HCT116 (cell line): ENCODE results near the gene SOCS3. TPM values are rescaled to one million over a fixed set of nuclear protein-coding genes. Genes with fewer than 3 reads are reported as not detected.
A peak's percentile ranks its signal among the peaks of the same experiment; 100 is the strongest.

Source experiments
- ATAC-seq: fragments of 200-7000 bp; cut with Tn5 transposase; 2 replicates; pipeline ENCODE4 v1.9.1; 2020; ENCODE audit warnings: mild to moderate bottlenecking, moderate library complexity
- BruUV-seq: library from RNA; stranded (reverse); fragments of 400-500 nt; replicated peaks from 2 replicates; lab custom pipeline; 2021; lab: Mats Ljungman, UMichigan
- CTCF ChIA-PET: fragments of 300-600 bp; sonication (Branson Sonifier 250); formaldehyde crosslinking; loops from one replicate; lab custom pipeline; 2021; ENCODE audit warnings: antibody characterized with exemption; lab: Charles Lee
- POLR2A ChIA-PET: fragments of 300-600, 350-600 bp; sonication (Branson Sonifier 250); formaldehyde crosslinking; loops from one replicate; lab custom pipeline; 2021; ENCODE audit warnings: antibody characterized with exemption; lab: Charles Lee
- RAD21 ChIA-PET, 2 experiments: fragments of 300-600 bp; sonication (Branson Sonifier 250); formaldehyde crosslinking; loops; one replicate each; lab custom pipeline; 2023; ENCODE audit warnings: low total read pairs in 2 of 2; ENCODE audit not compliant: uncharacterized antibody in 2 of 2, unreplicated experiment in 2 of 2, low non-redundant PET in 1 of 2; lab: Charles Lee
- DNase-seq: peaks from one replicate; pipeline ENCODE4 v3.0.0-alpha.2; 2010; ENCODE audit warnings: low read depth, low spot score
- H2AFZ ChIP-seq: fragments of 200-600 bp; shearing (Covaris generic), sonication (generic); 2 replicates; pipeline ENCODE4 v1.6.1; 2017; ENCODE audit warnings: low read depth, mixed run types, mixed read lengths, antibody characterized with exemption, low read length; ENCODE audit not compliant: poor library complexity, severe bottlenecking
- H3K27ac ChIP-seq: 2 replicates; pipeline ENCODE4 v1.5.1; 2012; ENCODE audit warnings: low read depth, low read length
- H3K27me3 ChIP-seq: fragments of 200-600 bp; sonication (generic); 2 replicates; pipeline ENCODE4 v1.6.1; 2016; ENCODE audit warnings: mixed run types, low read length, mixed read lengths; ENCODE audit not compliant: insufficient read depth
- H3K36me3 ChIP-seq, 2 experiments: fragments of 200-500 bp in 1 of 2; fragments of 200-600 bp in 1 of 2; sonication (Bioruptor generic) in 1 of 2; sonication (generic) in 1 of 2; 2 replicates each; pipeline versions ENCODE4 v1.5.1 to v1.6.1; 2014 to 2016; ENCODE audit warnings: low read length in 2 of 2, inconsistent platforms in 1 of 2, mixed read lengths in 1 of 2, mixed run types in 1 of 2; ENCODE audit not compliant: insufficient read depth in 2 of 2, control insufficient read depth in 1 of 2
- H3K4me1 ChIP-seq, 2 experiments: fragments of 200-600 bp in 1 of 2; sonication (generic) in 1 of 2; 2 replicates each; pipeline versions ENCODE4 v1.5.1 to v1.6.1; 2012 to 2017; ENCODE audit warnings: low read length in 2 of 2, inconsistent platforms in 1 of 2, mild to moderate bottlenecking in 1 of 2, mixed read lengths in 1 of 2, mixed run types in 1 of 2, moderate library complexity in 1 of 2; ENCODE audit not compliant: insufficient read depth in 2 of 2, control insufficient read depth in 1 of 2
- H3K4me2 ChIP-seq: fragments of 200-600 bp; sonication (generic); 2 replicates; pipeline ENCODE4 v1.6.1; 2017; ENCODE audit warnings: mixed run types, low read length, mixed read lengths
- H3K4me3 ChIP-seq, 2 experiments: fragments of 200-600 bp in 1 of 2; sonication (generic) in 1 of 2; replicated peaks in 1 of 2; 2 replicates each; pipeline ENCODE4 v1.5.1; 2011 to 2016; ENCODE audit warnings: low read length in 2 of 2, control low read depth in 1 of 2, low read depth in 1 of 2, mild to moderate bottlenecking in 1 of 2, mixed read lengths in 1 of 2, mixed run types in 1 of 2
- H3K79me2 ChIP-seq: fragments of 200-600 bp; sonication (generic); 2 replicates; pipeline ENCODE4 v1.6.1; 2017; ENCODE audit warnings: mild to moderate bottlenecking, mixed run types, low read length, moderate library complexity, mixed read lengths; ENCODE audit not compliant: insufficient read depth
- H3K9ac ChIP-seq: fragments of 200-600 bp; sonication (generic); 2 replicates; pipeline ENCODE4 v1.6.1; 2016; ENCODE audit warnings: low read length, mixed read lengths
- H3K9me2 ChIP-seq: fragments of 200-600 bp; sonication (generic), shearing (Covaris generic); 2 replicates; pipeline ENCODE4 v1.6.1; 2017; ENCODE audit warnings: mixed run types, mild to moderate bottlenecking, moderate library complexity; ENCODE audit not compliant: insufficient read depth
- H3K9me3 ChIP-seq, 2 experiments: fragments of 200-500 bp in 1 of 2; fragments of 200-600 bp in 1 of 2; sonication (Bioruptor generic) in 1 of 2; sonication (generic) in 1 of 2; 2 replicates each; pipeline ENCODE4 v1.6.1; 2014 to 2017; ENCODE audit warnings: low read length in 2 of 2, mixed read lengths in 2 of 2, inconsistent platforms in 1 of 2, low read depth in 1 of 2, mild to moderate bottlenecking in 1 of 2, mixed run types in 1 of 2, moderate library complexity in 1 of 2; ENCODE audit not compliant: control insufficient read depth in 1 of 2, insufficient read depth in 1 of 2
- H4K20me1 ChIP-seq: fragments of 200-600 bp; sonication (generic), shearing (Covaris generic); 2 replicates; pipeline ENCODE4 v1.6.1; 2017; ENCODE audit warnings: mixed run types, mild to moderate bottlenecking, moderate library complexity; ENCODE audit not compliant: insufficient read depth
- CBX3 ChIP-seq: IDR thresholded peaks from 2 replicates; pipeline ENCODE4 v1.6.1; 2012; ENCODE audit warnings: low read depth
- CEBPB ChIP-seq: IDR thresholded peaks from 2 replicates; pipeline ENCODE4 v1.6.1; 2012; ENCODE audit warnings: low read depth
- EGR1 ChIP-seq: IDR thresholded peaks from 2 replicates; pipeline ENCODE4 v1.6.1; 2012; ENCODE audit warnings: low read depth
- ZNF274 ChIP-seq: fragments of 200-500 bp; sonication (Bioruptor generic); IDR thresholded peaks from 2 replicates; pipeline ENCODE4 v1.6.1; 2014; ENCODE audit warnings: mild to moderate bottlenecking, low read depth, low read length, inconsistent platforms
- intact Hi-C: fragments of 100-400 bp; cut with micrococcal nuclease; formaldehyde crosslinking; loops from 2 replicates; pipeline ENCODE4 v1.10.0; 2022
- total RNA-seq: library from RNA; stranded (reverse); gene quantifications from one replicate; pipeline ENCODE4 v1.2.1, GENCODE V29; 2021; ENCODE audit not compliant: unreplicated experiment
- TF ChIP-seq, protein P1 (sequence below), 3 experiments: fragments of 200-600 bp in 1 of 3; sonication (generic) in 1 of 3; IDR thresholded peaks in 2 of 3; conservative IDR thresholded peaks in 1 of 3; 2 replicates each; pipeline ENCODE4 v1.5.1; 2012 to 2017; ENCODE audit warnings: low read depth in 2 of 3, low read length in 2 of 3, antibody characterized with exemption in 1 of 3, borderline replicate concordance in 1 of 3, control low read depth in 1 of 3, mild to moderate bottlenecking in 1 of 3, mixed read lengths in 1 of 3, mixed run types in 1 of 3, moderate library complexity in 1 of 3; ENCODE audit not compliant: insufficient read depth in 1 of 3

Gene SOCS3
- total RNA-seq, 1 experiment from 2014 or later = 26.7 TPM

DNA sequence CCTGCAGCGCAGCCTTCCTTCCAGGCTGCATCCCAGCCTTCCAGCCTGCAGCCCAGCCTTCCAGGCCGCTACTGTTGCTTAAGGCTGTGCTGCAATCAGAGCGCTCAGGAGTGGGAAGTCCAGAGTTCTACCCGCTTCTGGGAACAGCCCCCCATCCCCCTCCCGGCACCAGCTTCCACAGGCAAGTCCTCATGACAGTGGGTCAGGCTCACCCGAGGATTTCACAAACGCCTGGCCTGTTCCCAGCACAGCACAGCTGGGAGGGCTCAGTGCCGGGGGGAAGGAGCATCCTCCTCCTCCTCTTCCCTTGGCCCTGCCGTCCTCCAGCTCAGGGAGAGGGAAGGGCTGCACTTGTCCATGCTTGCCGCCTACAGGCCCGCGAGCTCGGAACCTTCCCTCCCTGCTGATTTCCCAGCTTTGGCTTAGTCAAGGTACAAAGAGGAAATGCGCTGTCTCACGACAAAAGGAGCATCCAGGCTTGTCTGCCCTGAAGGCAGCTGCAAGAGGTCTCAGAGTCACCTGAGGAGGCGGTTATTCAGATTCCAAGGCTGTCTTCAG is 8.3 kb downstream of the SOCS3 start:
- intact Hi-C loops = no loop called here

DNA sequence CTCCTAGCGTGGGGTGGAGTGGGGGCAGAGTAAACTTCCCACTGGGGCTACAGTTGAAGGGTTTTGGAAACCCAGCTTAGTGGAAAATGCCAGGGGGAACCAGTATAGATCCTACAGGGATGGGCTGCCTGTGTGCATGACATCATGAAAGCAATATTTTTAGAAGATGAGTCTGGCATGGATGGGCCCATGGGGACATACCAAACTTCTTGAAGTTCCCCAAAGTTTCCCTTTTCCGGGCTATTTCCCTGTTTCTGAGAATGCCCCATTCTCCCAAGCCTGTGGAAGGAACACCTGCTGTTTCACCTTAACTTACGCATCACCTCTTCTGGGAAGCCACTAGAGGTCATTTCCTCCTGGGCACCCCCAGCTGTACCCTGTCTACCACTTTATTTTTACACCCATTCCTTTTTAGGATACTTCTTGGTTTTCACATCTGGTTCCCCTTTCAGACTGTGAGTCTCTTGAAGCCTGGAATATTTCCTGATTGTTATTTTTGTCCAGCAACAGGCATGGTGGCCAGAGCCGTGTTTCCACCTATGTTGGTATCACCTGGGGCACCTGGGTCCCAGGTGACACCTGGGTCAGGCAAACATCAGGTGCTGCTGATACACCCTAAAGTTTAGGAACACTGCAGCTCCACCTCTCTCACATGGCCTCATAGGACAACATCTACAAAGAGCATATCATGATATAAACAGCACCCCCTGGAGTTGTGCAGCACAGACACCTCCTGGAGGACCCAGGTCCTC is 9.8 kb downstream of the SOCS3 start:
- BruUV-seq = no TSS peak

More for the DNA sequence above, 8.3 kb downstream of the SOCS3 start:
- ChIA-PET CTCF (interaction anchor here (1.0 to 1.9 kb wide), 2 partner anchors 10 to 17 kb away, joined by 5 to 8 read pairs; no protein-coding TSS in a partner anchor), RAD21 (no interaction called here), POLR2A (no interaction called here)
- no peak for ATAC-seq
- no peaks in the 10 kb centered on the region for H3K9me2 ChIP-seq
- BruUV-seq = no TSS peak
- no peak overlapping the region; the same call in 1 of the 2 replicates for H3K27ac ChIP-seq
- H3K9ac ChIP-seq = no peak overlapping the region
- peak overlapping the region; percentile 84; the same call in 1 of the 2 replicates for H3K4me2 ChIP-seq
- H3K27me3 ChIP-seq = no peaks in the 10 kb centered on the region
- peaks cover 6% of the 10 kb centered on the region; the same call in 1 of the 2 replicates for H3K79me2 ChIP-seq
- no peak for DNase-seq
- H3K36me3 ChIP-seq = no peaks in the 10 kb centered on the region
- no peak overlapping the region for H2AFZ ChIP-seq
- peaks cover 41 to 76% of the 10 kb centered on the region in 2 experiments for H3K4me1 ChIP-seq
- H3K4me3 ChIP-seq = no peak overlapping the region
- TF ChIP-seq ZNF274 (no peak), CBX3 (no peak), EGR1 (no peak)
- no peaks in the 10 kb centered on the region for H3K9me3 ChIP-seq
- H4K20me1 ChIP-seq = no peaks in the 10 kb centered on the region

More for the DNA sequence above, 9.8 kb downstream of the SOCS3 start:
- H3K9ac ChIP-seq = no peak overlapping the region
- H4K20me1 ChIP-seq = no peaks in the 10 kb centered on the region
- H3K4me1 ChIP-seq = peaks cover 41 to 76% of the 10 kb centered on the region in 2 experiments
- H3K4me2 ChIP-seq = no peak overlapping the region
- intact Hi-C loops = no loop called here
- TF ChIP-seq CEBPB (no peak), CBX3 (peak; percentile 37)
- TF ChIP-seq, protein P1, sequence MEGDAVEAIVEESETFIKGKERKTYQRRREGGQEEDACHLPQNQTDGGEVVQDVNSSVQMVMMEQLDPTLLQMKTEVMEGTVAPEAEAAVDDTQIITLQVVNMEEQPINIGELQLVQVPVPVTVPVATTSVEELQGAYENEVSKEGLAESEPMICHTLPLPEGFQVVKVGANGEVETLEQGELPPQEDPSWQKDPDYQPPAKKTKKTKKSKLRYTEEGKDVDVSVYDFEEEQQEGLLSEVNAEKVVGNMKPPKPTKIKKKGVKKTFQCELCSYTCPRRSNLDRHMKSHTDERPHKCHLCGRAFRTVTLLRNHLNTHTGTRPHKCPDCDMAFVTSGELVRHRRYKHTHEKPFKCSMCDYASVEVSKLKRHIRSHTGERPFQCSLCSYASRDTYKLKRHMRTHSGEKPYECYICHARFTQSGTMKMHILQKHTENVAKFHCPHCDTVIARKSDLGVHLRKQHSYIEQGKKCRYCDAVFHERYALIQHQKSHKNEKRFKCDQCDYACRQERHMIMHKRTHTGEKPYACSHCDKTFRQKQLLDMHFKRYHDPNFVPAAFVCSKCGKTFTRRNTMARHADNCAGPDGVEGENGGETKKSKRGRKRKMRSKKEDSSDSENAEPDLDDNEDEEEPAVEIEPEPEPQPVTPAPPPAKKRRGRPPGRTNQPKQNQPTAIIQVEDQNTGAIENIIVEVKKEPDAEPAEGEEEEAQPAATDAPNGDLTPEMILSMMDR (IDR thresholded peaks at IDR 0.05 in 2 of 3, conservative IDR thresholded peaks at IDR 0.05 in 1 of 3; ENCODE audit: borderline replicate concordance in 1 of 3, insufficient read depth in 1 of 3, low read depth in 2 of 3, low read length in 2 of 3) = peak in 2 of 3 experiments; percentile 38 to 65; a peak in 3 of 6 replicates
- no peak overlapping the region for H3K4me3 ChIP-seq
- DNase-seq (no peak), ATAC-seq (no peak)
- ChIA-PET CTCF (interaction anchor here (0.6 to 1.9 kb wide), 5 partner anchors 9 to 1486 kb away, joined by 3 to 8 read pairs (median 4); no protein-coding TSS in a partner anchor), RAD21 (interaction anchor here in 1 of 2 experiments (0.6 kb wide), 1 partner anchor 19 kb away, joined by 3 read pairs; no protein-coding TSS in a partner anchor), POLR2A (no interaction called here)
- no peak overlapping the region for H3K27ac ChIP-seq
- no peaks in the 10 kb centered on the region for H3K79me2 ChIP-seq
- H3K27me3 ChIP-seq = no peaks in the 10 kb centered on the region
- no peaks in the 10 kb centered on the region for H3K9me2 ChIP-seq
- H2AFZ ChIP-seq = no peak overlapping the region
- H3K9me3 ChIP-seq = no peaks in the 10 kb centered on the region
- H3K36me3 ChIP-seq = no peaks in the 10 kb centered on the region
